ENCODE measurements around the gene AP2A2.

The AP2A2 gene

GRCh38 chr11:1041936-1042608 lies 116.4 kb downstream of the AP2A2 start:
- DNase-seq (ENCODE audit: low read depth in 2 of 2), result no peak

- DNase-seq (ENCODE audit: low read depth in 2 of 2), result no peak
These were observed 117.2 kb downstream of the AP2A2 start for GRCh38 chr11:1042626-1043562.

GRCh38 chr11:1043563-1044096 lies 118.0 kb downstream of the AP2A2 start:
- no peak for DNase-seq (ENCODE audit: low read depth in 2 of 2)

- no peak for DNase-seq (ENCODE audit: low read depth in 2 of 2)
These were observed 118.5 kb downstream of the AP2A2 start for GRCh38 chr11:1044160-1044559.

- DNase-seq (ENCODE audit: low read depth in 2 of 2), result no peak
These were observed 122.0 kb downstream of the AP2A2 start for GRCh38 chr11:1047595-1048156.

- no peak for DNase-seq (ENCODE audit: low read depth in 2 of 2)
These were observed 122.9 kb downstream of the AP2A2 start for GRCh38 chr11:1048375-1049070.

- DNase-seq (ENCODE audit: low read depth in 2 of 2), result no peak
These were observed 123.4 kb downstream of the AP2A2 start for GRCh38 chr11:1049071-1049405.

GRCh38 chr11:1049431-1049891 lies 123.8 kb downstream of the AP2A2 start:
- DNase-seq (ENCODE audit: low read depth in 2 of 2), result no peak

GRCh38 chr11:1049911-1050580 lies 124.4 kb downstream of the AP2A2 start:
- DNase-seq (ENCODE audit: low read depth in 2 of 2), result no peak

- DNase-seq (ENCODE audit: low read depth in 2 of 2), result peak; percentile 34 to 46
These were observed 125.1 kb downstream of the AP2A2 start for GRCh38 chr11:1050581-1051355.

- no peak for DNase-seq (ENCODE audit: low read depth in 2 of 2)
These were observed 125.9 kb downstream of the AP2A2 start for GRCh38 chr11:1051356-1052132.

GRCh38 chr11:1052133-1053011 lies 126.7 kb downstream of the AP2A2 start:
- DNase-seq (ENCODE audit: low read depth in 2 of 2), result no peak

GRCh38 chr11:1053121-1053901 lies 127.6 kb downstream of the AP2A2 start:
- DNase-seq (ENCODE audit: low read depth in 2 of 2), result no peak

GRCh38 chr11:1054143-1055108 lies 128.8 kb downstream of the AP2A2 start:
- DNase-seq (ENCODE audit: low read depth in 2 of 2), result no peak

- DNase-seq (ENCODE audit: low read depth in 2 of 2), result no peak
These were observed 129.5 kb downstream of the AP2A2 start for GRCh38 chr11:1055109-1055703.

Measured in stimulated activated CD4-positive, alpha-beta T cell treated with anti-CD3 and anti-CD28 coated beads, Interleukin-1b, Interleukin-23, amount 100 ng/mL, for 1 hour (primary cell).